ENCODE measurements around the gene MDGA2. TPM values are rescaled to one million over a fixed set of nuclear protein-coding genes. Genes with fewer than 3 reads are reported as not detected.

The MDGA2 gene
- total and polyA plus RNA-seq, 2 donors (not counting 1 experiment from before 2014, with no cell fraction given): not detected

GRCh38 chr14:47691829-47692228, 16.4 kb upstream of the MDGA2 start:
- Histone ChIP-seq H3K79me2 (ENCODE audit: control insufficient read depth, insufficient read depth, low read length) (no peaks in the 10 kb centered on the region), H2AFZ (ENCODE audit: low read length) (no peak overlapping the region)

GRCh38 chr14:47678993-47679392, 3.6 kb upstream of the MDGA2 start:
- Histone ChIP-seq H3K4me1 (ENCODE audit: control insufficient read depth, extremely low read depth, insufficient read depth, low read length) (no peaks in the 10 kb centered on the region), H4K20me1 (ENCODE audit: control insufficient read depth, extremely low read depth, insufficient read depth, low read length) (no peaks in the 10 kb centered on the region), H2AFZ (ENCODE audit: low read length) (no peak overlapping the region), H3K79me2 (ENCODE audit: control insufficient read depth, insufficient read depth, low read length) (no peaks in the 10 kb centered on the region), H3K36me3 (ENCODE audit: control insufficient read depth, insufficient read depth, low read length) (no peaks in the 10 kb centered on the region), H3K9ac (ENCODE audit: insufficient read depth, low read length) (no peak overlapping the region), H3K9me3 (ENCODE audit: control insufficient read depth, insufficient read depth, low read depth, low read length) (no peaks in the 10 kb centered on the region), H3K4me2 (ENCODE audit: extremely low read depth, insufficient read depth, low read length) (no peak overlapping the region), H3K4me3 (replicated peaks in 1 of 4; ENCODE audit: control extremely low read depth in 1 of 4, insufficient read depth in 1 of 4, low read depth in 3 of 4, low read length in 4 of 4) (no peak overlapping the region), H3K27me3 (ENCODE audit: control insufficient read depth, insufficient read depth, low read length) (peaks cover 5% of the 10 kb centered on the region), H3K27ac (ENCODE audit: insufficient read depth, low read length) (no peak overlapping the region)
- DNase-seq (ENCODE audit: low read depth in 2 of 2): no peak
- TF ChIP-seq, protein P1, sequence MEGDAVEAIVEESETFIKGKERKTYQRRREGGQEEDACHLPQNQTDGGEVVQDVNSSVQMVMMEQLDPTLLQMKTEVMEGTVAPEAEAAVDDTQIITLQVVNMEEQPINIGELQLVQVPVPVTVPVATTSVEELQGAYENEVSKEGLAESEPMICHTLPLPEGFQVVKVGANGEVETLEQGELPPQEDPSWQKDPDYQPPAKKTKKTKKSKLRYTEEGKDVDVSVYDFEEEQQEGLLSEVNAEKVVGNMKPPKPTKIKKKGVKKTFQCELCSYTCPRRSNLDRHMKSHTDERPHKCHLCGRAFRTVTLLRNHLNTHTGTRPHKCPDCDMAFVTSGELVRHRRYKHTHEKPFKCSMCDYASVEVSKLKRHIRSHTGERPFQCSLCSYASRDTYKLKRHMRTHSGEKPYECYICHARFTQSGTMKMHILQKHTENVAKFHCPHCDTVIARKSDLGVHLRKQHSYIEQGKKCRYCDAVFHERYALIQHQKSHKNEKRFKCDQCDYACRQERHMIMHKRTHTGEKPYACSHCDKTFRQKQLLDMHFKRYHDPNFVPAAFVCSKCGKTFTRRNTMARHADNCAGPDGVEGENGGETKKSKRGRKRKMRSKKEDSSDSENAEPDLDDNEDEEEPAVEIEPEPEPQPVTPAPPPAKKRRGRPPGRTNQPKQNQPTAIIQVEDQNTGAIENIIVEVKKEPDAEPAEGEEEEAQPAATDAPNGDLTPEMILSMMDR (conservative IDR thresholded peaks at IDR 0.05 in 1 of 2, IDR thresholded peaks at IDR 0.05 in 1 of 2; ENCODE audit: low read depth in 1 of 2, low read length in 2 of 2): no peak
- TF ChIP-seq EZH2 (IDR thresholded peaks at IDR 0.05; ENCODE audit: low read length, missing control alignments): no peak

More at GRCh38 chr14:47691829-47692228, 16.4 kb upstream of the MDGA2 start:
- Histone ChIP-seq H3K27ac (ENCODE audit: insufficient read depth, low read length) (no peak overlapping the region), H3K4me3 (replicated peaks in 1 of 4; ENCODE audit: control extremely low read depth in 1 of 4, insufficient read depth in 1 of 4, low read depth in 3 of 4, low read length in 4 of 4) (no peak overlapping the region), H3K36me3 (ENCODE audit: control insufficient read depth, insufficient read depth, low read length) (no peaks in the 10 kb centered on the region), H3K27me3 (ENCODE audit: control insufficient read depth, insufficient read depth, low read length) (no peaks in the 10 kb centered on the region), H4K20me1 (ENCODE audit: control insufficient read depth, extremely low read depth, insufficient read depth, low read length) (no peaks in the 10 kb centered on the region), H3K4me1 (ENCODE audit: control insufficient read depth, extremely low read depth, insufficient read depth, low read length) (no peaks in the 10 kb centered on the region), H3K9me3 (ENCODE audit: control insufficient read depth, insufficient read depth, low read depth, low read length) (no peaks in the 10 kb centered on the region), H3K4me2 (ENCODE audit: extremely low read depth, insufficient read depth, low read length) (no peak overlapping the region), H3K9ac (ENCODE audit: insufficient read depth, low read length) (no peak overlapping the region)
- no peak for TF ChIP-seq EZH2 (IDR thresholded peaks at IDR 0.05; ENCODE audit: low read length, missing control alignments)
- TF ChIP-seq, protein P1 (conservative IDR thresholded peaks at IDR 0.05 in 1 of 2, IDR thresholded peaks at IDR 0.05 in 1 of 2; ENCODE audit: low read depth in 1 of 2, low read length in 2 of 2): no peak
- no peak for DNase-seq (ENCODE audit: low read depth in 2 of 2)

DNA sequence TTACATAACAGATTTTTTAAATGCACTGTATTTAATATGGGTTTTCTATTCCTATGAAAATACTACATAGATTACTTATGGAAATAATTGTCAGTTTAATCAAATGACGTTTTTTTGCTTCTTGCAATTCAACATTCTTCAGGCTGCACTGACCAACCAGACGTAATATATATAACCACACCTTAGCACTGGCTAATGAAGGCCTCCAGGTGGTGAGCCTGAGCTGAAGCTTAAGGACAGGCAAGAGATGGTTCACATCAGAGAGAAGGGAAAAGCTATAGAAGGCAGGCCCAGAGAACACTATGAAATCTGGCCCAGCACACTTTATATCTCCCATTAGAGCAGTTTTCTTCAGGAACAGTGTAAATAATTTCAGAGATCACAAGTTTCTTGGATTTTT, 2.8 kb upstream of the MDGA2 start:
- TF ChIP-seq, protein P1 (conservative IDR thresholded peaks at IDR 0.05 in 1 of 2, IDR thresholded peaks at IDR 0.05 in 1 of 2; ENCODE audit: low read depth in 1 of 2, low read length in 2 of 2): no peak
- TF ChIP-seq EZH2 (IDR thresholded peaks at IDR 0.05; ENCODE audit: low read length, missing control alignments): no peak
- DNase-seq (ENCODE audit: low read depth in 2 of 2): no peak
- Histone ChIP-seq H3K4me3 (replicated peaks in 1 of 4; ENCODE audit: control extremely low read depth in 1 of 4, insufficient read depth in 1 of 4, low read depth in 3 of 4, low read length in 4 of 4) (no peak overlapping the region), H2AFZ (ENCODE audit: low read length) (no peak overlapping the region), H3K79me2 (ENCODE audit: control insufficient read depth, insufficient read depth, low read length) (no peaks in the 10 kb centered on the region), H3K9me3 (ENCODE audit: control insufficient read depth, insufficient read depth, low read depth, low read length) (no peaks in the 10 kb centered on the region), H3K27ac (ENCODE audit: insufficient read depth, low read length) (no peak overlapping the region), H3K9ac (ENCODE audit: insufficient read depth, low read length) (no peak overlapping the region), H3K4me2 (ENCODE audit: extremely low read depth, insufficient read depth, low read length) (no peak overlapping the region), H4K20me1 (ENCODE audit: control insufficient read depth, extremely low read depth, insufficient read depth, low read length) (no peaks in the 10 kb centered on the region), H3K4me1 (ENCODE audit: control insufficient read depth, extremely low read depth, insufficient read depth, low read length) (no peaks in the 10 kb centered on the region), H3K27me3 (ENCODE audit: control insufficient read depth, insufficient read depth, low read length) (peaks cover 5% of the 10 kb centered on the region), H3K36me3 (ENCODE audit: control insufficient read depth, insufficient read depth, low read length) (no peaks in the 10 kb centered on the region)
